Tibial nerve (tissue), 3 donors: Measurements from ENCODE around the gene PCDHGA4.

Source experiments
- POLR2A ChIP-seq, 2 donors: fragments of 450-650 bp; IDR thresholded peaks; one replicate each; pipeline ENCODE4 v1.6.1; 2017; ENCODE audit warnings: antibody characterized with exemption in 2 of 2, mild to moderate bottlenecking in 2 of 2, moderate library complexity in 2 of 2
- TF ChIP-seq, protein P1 (sequence below), 5 experiments: fragments of 200-600 bp in 3 of 5; fragments of 450-650 bp in 2 of 5; sonication (generic) in 3 of 5; IDR thresholded peaks; one replicate each; pipeline ENCODE4 v1.5.1; 2016 to 2019; ENCODE audit warnings: antibody characterized with exemption in 5 of 5, mild to moderate bottlenecking in 3 of 5, moderate library complexity in 2 of 5

- TF ChIP-seq, protein P1, sequence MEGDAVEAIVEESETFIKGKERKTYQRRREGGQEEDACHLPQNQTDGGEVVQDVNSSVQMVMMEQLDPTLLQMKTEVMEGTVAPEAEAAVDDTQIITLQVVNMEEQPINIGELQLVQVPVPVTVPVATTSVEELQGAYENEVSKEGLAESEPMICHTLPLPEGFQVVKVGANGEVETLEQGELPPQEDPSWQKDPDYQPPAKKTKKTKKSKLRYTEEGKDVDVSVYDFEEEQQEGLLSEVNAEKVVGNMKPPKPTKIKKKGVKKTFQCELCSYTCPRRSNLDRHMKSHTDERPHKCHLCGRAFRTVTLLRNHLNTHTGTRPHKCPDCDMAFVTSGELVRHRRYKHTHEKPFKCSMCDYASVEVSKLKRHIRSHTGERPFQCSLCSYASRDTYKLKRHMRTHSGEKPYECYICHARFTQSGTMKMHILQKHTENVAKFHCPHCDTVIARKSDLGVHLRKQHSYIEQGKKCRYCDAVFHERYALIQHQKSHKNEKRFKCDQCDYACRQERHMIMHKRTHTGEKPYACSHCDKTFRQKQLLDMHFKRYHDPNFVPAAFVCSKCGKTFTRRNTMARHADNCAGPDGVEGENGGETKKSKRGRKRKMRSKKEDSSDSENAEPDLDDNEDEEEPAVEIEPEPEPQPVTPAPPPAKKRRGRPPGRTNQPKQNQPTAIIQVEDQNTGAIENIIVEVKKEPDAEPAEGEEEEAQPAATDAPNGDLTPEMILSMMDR (IDR thresholded peaks at IDR 0.05): no peak
- TF ChIP-seq POLR2A (IDR thresholded peaks at IDR 0.05): no peak
These were observed 820 bp downstream of the PCDHGA4 start for GRCh38 chr5:141355641-141356040.
